HepG2 (cell line): Measurements from ENCODE around the gene ELOVL5. TPM values are rescaled to one million over a fixed set of nuclear protein-coding genes. Genes with fewer than 3 reads are reported as not detected.

Experiments
- ATAC-seq: fragments of 200-7000 bp; cut with Tn5 transposase; 3 replicates; pipeline ENCODE4 v1.9.1; 2020; ENCODE audit warnings: mild to moderate bottlenecking, moderate library complexity
- BruUV-seq: library from RNA; stranded (reverse); fragments of 400-500 nt; replicated peaks from 2 replicates; lab custom pipeline; 2021; lab: Mats Ljungman, UMichigan
- CTCF ChIA-PET: fragments of 300-600 bp; formaldehyde crosslinking; extraction: SDS; loops from one replicate; lab custom pipeline; 2021; ENCODE audit warnings: low total read pairs, inconsistent platforms, low intra/inter-chr PET ratio; lab: Yijun Ruan, JAX
- POLR2A ChIA-PET: fragments of 350-600 bp; sonication (Branson Sonifier 250); formaldehyde crosslinking; loops from one replicate; lab custom pipeline; 2020; ENCODE audit warnings: antibody characterized with exemption, inconsistent platforms; lab: Yijun Ruan, JAX
- DNase-seq: peaks from one replicate; pipeline ENCODE4 v3.0.0-alpha.2; 2015; ENCODE audit warnings: low spot score
- FAIRE-seq: peaks from 3 replicates; lab custom pipeline; 2011; peaks lifted over from hg19 to GRCh38; lab: Jason Lieb, UNC
- H2AFZ ChIP-seq: one replicate; pipeline ENCODE4 v1.6.1; 2011; ENCODE audit warnings: low read length, inconsistent platforms
- H3K27ac ChIP-seq: fragments of 300-600 bp; 3 replicates; pipeline ENCODE4 v1.8.0; 2011; ENCODE audit warnings: mixed run types, mild to moderate bottlenecking, mixed read lengths, low read length, inconsistent platforms; ENCODE audit not compliant: insufficient read depth; ENCODE audit errors: extremely low read length
- H3K27me3 ChIP-seq, 2 experiments: fragments of 200-600 bp in 1 of 2; 2 replicates in 1 of 2; 3 replicates in 1 of 2; pipeline versions ENCODE4 v1.6.0 to v1.8.0; 2011; ENCODE audit warnings: low read length in 2 of 2, mild to moderate bottlenecking in 2 of 2, moderate library complexity in 2 of 2, inconsistent platforms in 1 of 2; ENCODE audit not compliant: insufficient read depth in 2 of 2, control insufficient read depth in 1 of 2
- H3K36me3 ChIP-seq, 2 experiments: fragments of 200-600 bp in 1 of 2; replicated peaks in 1 of 2; 2 replicates in 1 of 2; 3 replicates in 1 of 2; pipeline versions ENCODE4 v1.5.1 to v1.8.0; 2011; ENCODE audit warnings: low read length in 2 of 2, inconsistent platforms in 1 of 2; ENCODE audit not compliant: insufficient read depth in 2 of 2, control insufficient read depth in 1 of 2
- H3K4me1 ChIP-seq: 2 replicates; pipeline ENCODE4 v1.5.1; 2012; ENCODE audit warnings: low read length, inconsistent platforms; ENCODE audit not compliant: insufficient read depth
- H3K4me2 ChIP-seq: 2 replicates; pipeline ENCODE4 v1.6.0; 2011; ENCODE audit warnings: low read depth, low read length, inconsistent platforms
- H3K4me3 ChIP-seq, 3 experiments: fragments of 200-600 bp in 1 of 3; sonication (generic), shearing (Covaris generic) in 1 of 3; replicated peaks in 1 of 3; 2 replicates each; pipeline ENCODE4 v1.5.1; 2011 to 2016; ENCODE audit warnings: low read length in 3 of 3, inconsistent platforms in 2 of 3, low read depth in 2 of 3, mild to moderate bottlenecking in 2 of 3, control low read depth in 1 of 3, mixed read lengths in 1 of 3; ENCODE audit not compliant: insufficient read depth in 1 of 3
- H3K79me2 ChIP-seq: one replicate; pipeline ENCODE4 v1.6.1; 2011; ENCODE audit warnings: low read length, inconsistent platforms; ENCODE audit not compliant: insufficient read depth
- H3K9ac ChIP-seq: 2 replicates; pipeline ENCODE4 v1.6.0; 2011; ENCODE audit warnings: mild to moderate bottlenecking, low read depth, low read length, inconsistent platforms; ENCODE audit not compliant: insufficient read depth
- H3K9me3 ChIP-seq: 2 replicates; pipeline ENCODE4 v1.5.1; 2012; ENCODE audit warnings: mild to moderate bottlenecking, low read length
- H4K20me1 ChIP-seq: 2 replicates; pipeline ENCODE4 v1.6.0; 2011; ENCODE audit warnings: inconsistent platforms, mild to moderate bottlenecking, low read length, moderate library complexity; ENCODE audit not compliant: insufficient read depth
- FOXM1 ChIP-seq: sonication (generic); formaldehyde crosslinking; IDR thresholded peaks from 2 replicates; pipeline ENCODE4 v1.5.0; 2020; ENCODE audit warnings: missing genetic modification reagents
- KDM3A ChIP-seq: IDR thresholded peaks from 2 replicates; pipeline ENCODE4 v1.6.1; 2018; ENCODE audit warnings: low read depth, missing compliant biosample characterization
- ZBTB21 ChIP-seq: sonication (generic); formaldehyde crosslinking; IDR thresholded peaks from 2 replicates; pipeline ENCODE4 v1.4.0; 2020; ENCODE audit warnings: missing genetic modification reagents
- ZBTB40 ChIP-seq, 2 experiments: fragments of 450-650 bp in 1 of 2; sonication (generic) in 1 of 2; formaldehyde crosslinking in 1 of 2; IDR thresholded peaks; 2 replicates each; pipeline versions ENCODE4 v1.6.1 to v1.8.0; 2016 to 2022; ENCODE audit warnings: antibody characterized with exemption in 1 of 2, mild to moderate bottlenecking in 1 of 2, missing genetic modification reagents in 1 of 2
- ZNF121 ChIP-seq: sonication (generic); formaldehyde crosslinking; IDR thresholded peaks from 2 replicates; pipeline ENCODE4 v1.5.0; 2020; ENCODE audit warnings: mild to moderate bottlenecking, missing genetic modification reagents
- ZNF296 ChIP-seq: sonication (generic); formaldehyde crosslinking; conservative IDR thresholded peaks from 2 replicates; pipeline ENCODE4 v1.5.0; 2020; ENCODE audit warnings: mild to moderate bottlenecking, missing genetic modification reagents
- WGBS: methylation state at CpG from one replicate; pipeline ENCODE4 v1.1.6; 2017; ENCODE audit warnings: low lambda C conversion rate; 5-methylcytosine and 5-hydroxymethylcytosine counted together
- in situ Hi-C: cut with HindIII; loops from 2 replicates; pipeline ENCODE4 v1.10.0; 2017; ENCODE audit warnings: low pct_unique_long_range_greater_than_20kb; ENCODE audit not compliant: extremely low pct_ligation_motif_present
- intact Hi-C: fragments of 100-400 bp; cut with micrococcal nuclease; formaldehyde crosslinking; loops from one replicate; pipeline ENCODE4 v1.10.0; 2022; ENCODE audit not compliant: unreplicated experiment
- polyA plus RNA-seq, 8 experiments: library from polyadenylated mRNA; depleted of rRNA in 3 of 8; stranded (reverse) in 7 of 8; unstranded in 1 of 8; fragments of >200 nt; fragmentation: Illumina TruSeq in 4 of 8; extraction: Trizol in 4 of 8; gene quantifications; 2 replicates each; pipeline versions ENCODE4 v1.2.1 to v1.2.3, GENCODE V29; 2011 to 2016; ENCODE audit warnings: low read depth in 4 of 8, missing spikeins in 1 of 8, mixed read lengths in 1 of 8; ENCODE audit not compliant: insufficient read depth in 1 of 8
- total RNA-seq, 5 experiments: library from RNA; depleted of rRNA; stranded (reverse); fragments of >200 nt; fragmentation: Illumina TruSeq; extraction: Trizol; gene quantifications; 2 replicates each; pipeline ENCODE4 v1.2.3, GENCODE V29; 2016; ENCODE audit warnings: low read depth in 1 of 5

The ELOVL5 gene
- total and polyA plus RNA-seq, 2 of the 13 experiments (the other 11 are each of a cell fraction or from before 2014, with no cell fraction given) = 50.1 to 72.4 TPM

GRCh38 chr6:53266553-53267090, 82.1 kb downstream of the ELOVL5 start:
- H3K27ac ChIP-seq = no peak overlapping the region
- in situ Hi-C loops (no loop called here), intact Hi-C loops (no loop called here)
- H3K27me3 ChIP-seq = no peaks in the 10 kb centered on the region
- no peaks in the 10 kb centered on the region for H4K20me1 ChIP-seq
- no peak overlapping the region for H3K4me3 ChIP-seq
- no peak overlapping the region for H2AFZ ChIP-seq
- ChIA-PET POLR2A (no interaction called here), CTCF (no interaction called here)
- H3K9ac ChIP-seq = no peak overlapping the region
- TF ChIP-seq ZNF296 (CRISPR knock-in tag) = no peak
- TF ChIP-seq ZNF121 (CRISPR knock-in tag) = peak; percentile 74
- no peak for TF ChIP-seq KDM3A (CRISPR knock-in tag)
- TF ChIP-seq ZBTB40 (IDR thresholded peaks at IDR 0.05) = peak; percentile 34
- TF ChIP-seq ZBTB40 (CRISPR knock-in tag; IDR thresholded peaks at IDR 0.05) = peak; percentile 86
- no peak for TF ChIP-seq ZBTB21
- no peak for TF ChIP-seq FOXM1 (CRISPR knock-in tag)
- DNase-seq (no peak), ATAC-seq (no peak), FAIRE-seq (no peak)
- H3K4me1 ChIP-seq = no peaks in the 10 kb centered on the region; the same call in 1 of the 2 replicates
- WGBS = 98% methylated on average over 4 of the region's 4 CpGs
- BruUV-seq = no TSS peak
- H3K9me3 ChIP-seq = no peaks in the 10 kb centered on the region
- H3K79me2 ChIP-seq = no peaks in the 10 kb centered on the region
- peaks cover 8 to 38% of the 10 kb centered on the region in 2 experiments; a peak in 4 of 5 replicates for H3K36me3 ChIP-seq
- no peak overlapping the region for H3K4me2 ChIP-seq
